Superior temporal gyrus (tissue), 1 donor: Measurements from ENCODE around the gene C17orf75.
"Not testable (repeated sequence)": the region's sequence is repeated elsewhere in the genome, so short reads cannot be mapped to it uniquely, and the experiment has no call there.

Source experiments
- DNase-seq: peaks from one replicate; pipeline ENCODE4 v3.0.0-alpha.2; 2016; ENCODE audit errors: extremely low spot score

The C17orf75 gene, protein sequence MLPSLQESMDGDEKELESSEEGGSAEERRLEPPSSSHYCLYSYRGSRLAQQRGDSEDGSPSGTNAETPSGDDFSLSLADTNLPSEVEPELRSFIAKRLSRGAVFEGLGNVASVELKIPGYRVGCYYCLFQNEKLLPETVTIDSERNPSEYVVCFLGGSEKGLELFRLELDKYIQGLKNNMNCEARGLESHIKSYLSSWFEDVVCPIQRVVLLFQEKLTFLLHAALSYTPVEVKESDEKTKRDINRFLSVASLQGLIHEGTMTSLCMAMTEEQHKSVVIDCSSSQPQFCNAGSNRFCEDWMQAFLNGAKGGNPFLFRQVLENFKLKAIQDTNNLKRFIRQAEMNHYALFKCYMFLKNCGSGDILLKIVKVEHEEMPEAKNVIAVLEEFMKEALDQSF

DNA sequence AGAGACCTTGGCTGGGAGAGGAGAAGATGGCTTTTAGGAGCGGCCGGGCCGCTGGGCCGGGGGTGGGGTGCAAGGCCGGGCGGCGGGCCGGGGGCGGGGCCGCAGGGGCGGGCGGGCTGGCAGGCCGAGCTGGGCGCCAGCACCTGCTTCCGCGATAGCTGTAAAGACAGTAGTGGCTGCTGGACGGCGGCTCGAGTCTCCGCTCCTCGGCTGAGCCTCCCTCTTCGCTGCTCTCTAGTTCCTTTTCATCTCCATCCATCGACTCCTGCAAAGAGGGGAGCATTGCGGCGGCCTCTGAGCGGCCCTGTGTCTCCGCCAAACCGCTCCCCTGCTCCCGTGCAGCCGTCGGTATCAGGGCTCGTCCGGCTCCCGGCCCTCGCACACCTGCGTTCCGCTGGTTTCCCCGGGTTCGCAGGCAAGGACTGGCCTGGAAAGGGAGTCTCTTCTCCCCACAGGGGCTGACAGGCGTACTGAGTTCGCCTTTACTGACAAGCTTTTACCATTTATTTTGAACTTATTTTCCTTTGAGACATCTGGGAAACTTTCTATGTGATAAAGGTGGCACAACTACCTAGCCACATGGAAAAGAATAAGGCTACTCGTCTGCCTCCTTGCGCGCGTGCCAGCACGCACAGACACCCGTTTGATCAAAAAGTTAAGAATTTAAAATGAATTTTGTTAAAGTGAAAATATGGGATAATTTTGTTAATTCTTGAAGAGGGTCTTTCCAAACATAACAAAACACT, at the start of gene C17orf75:
Gene C17orf75 (minus strand): TSS at position 317 of the 746 bp plus-strand sequence. CDS start 34 bp downstream, at position 283.
- peak; percentile 83 for DNase-seq

DNA sequence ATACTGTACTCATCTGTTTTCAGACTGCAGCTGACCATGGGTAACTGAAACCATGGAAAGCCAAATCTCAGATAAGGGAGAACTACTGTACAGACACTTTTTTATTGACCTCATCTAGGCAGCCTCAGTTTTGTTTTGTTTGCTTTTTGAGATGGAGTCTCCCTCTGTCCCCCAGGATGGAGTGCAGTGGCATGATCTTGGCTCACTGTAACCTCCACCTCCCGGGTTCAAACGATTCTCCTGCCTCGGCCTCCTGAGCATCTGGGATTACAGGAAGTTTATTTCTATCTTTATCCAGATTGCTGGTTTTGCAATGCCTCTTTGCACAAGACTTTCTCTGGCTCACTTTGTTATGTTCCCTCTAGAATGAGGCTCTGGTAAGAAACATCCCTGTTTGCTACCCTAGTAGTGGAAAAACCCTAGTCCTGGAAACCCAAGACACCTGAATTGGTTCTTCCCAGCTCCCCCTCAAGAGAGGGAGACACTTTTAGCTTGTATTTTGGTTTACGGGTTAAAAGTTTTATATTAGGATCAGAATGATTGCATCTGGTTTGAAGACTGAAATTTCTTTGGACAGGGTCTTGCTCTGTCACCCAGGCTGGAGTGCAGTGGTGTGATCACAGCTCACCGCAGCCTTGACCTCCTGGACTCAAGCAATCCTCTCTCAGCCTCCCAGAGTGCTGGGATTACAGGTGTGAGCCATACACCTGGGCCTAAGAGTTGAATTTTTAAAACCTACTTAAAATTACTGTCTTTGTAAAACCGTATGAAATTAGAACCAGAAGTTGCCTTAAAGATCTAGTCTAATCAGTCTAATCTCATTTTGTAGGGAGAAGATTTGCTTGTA, 46.9 kb upstream of the C17orf75 start:
- no peak for DNase-seq

DNA sequence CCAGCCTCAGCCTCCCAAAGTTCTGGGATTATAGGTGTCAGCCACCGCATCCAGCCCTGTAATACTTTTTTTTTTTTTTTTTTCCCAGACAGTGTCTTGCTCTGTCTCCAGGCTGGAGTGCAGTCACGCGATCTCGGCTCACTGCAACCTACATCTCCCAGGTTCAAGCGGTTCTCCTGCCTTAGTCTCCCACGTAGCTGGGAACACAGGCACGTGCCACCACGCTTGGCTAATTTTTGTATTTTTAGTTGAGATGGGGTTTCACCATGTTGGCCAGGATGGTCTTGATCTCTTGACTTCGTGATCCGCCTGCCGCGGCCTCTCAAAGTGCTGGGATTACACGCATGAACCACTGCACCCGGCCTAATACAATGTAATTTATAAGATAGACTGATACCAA, 46.2 kb upstream of the C17orf75 start:
- not testable (repeated sequence) for DNase-seq

DNA sequence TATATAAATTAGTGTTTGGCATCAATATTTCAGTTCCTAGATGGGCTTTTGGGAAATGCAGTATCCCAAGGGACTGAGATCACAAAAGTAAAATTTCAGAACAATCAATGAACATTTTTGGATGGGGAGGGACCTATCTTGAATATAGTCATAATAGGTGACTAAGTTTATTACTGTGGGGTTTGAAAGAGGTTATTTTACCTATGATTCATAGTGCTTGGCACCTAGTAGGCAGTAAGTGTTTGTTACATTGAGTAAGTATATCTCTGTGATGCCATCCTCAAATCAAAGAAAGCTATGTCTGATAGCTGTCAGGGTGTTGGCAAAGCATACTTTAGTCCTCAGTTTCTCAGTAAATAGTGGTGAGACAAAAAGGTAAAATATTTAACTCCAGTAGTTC, 44.9 kb upstream of the C17orf75 start:
- no peak for DNase-seq

DNA sequence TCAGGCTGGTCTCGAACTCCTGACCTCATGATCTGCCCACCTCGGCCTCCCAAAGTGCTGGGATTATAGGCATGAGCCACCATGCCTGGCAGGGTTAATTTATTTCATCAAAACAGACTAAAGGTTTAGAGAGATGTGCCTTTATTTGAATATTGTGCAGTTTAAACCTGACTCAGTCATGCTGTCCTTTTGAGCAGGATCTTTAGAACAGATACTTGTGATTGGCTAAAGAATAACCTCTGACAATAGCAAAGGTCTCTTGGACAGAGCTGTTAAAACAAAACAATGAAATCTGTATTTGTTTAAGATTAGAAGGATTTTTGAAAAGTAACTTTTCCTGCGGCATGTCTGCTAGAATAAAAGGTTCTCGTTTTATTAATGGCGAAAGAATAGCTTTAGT, 44.0 kb upstream of the C17orf75 start:
- DNase-seq: no peak

DNA sequence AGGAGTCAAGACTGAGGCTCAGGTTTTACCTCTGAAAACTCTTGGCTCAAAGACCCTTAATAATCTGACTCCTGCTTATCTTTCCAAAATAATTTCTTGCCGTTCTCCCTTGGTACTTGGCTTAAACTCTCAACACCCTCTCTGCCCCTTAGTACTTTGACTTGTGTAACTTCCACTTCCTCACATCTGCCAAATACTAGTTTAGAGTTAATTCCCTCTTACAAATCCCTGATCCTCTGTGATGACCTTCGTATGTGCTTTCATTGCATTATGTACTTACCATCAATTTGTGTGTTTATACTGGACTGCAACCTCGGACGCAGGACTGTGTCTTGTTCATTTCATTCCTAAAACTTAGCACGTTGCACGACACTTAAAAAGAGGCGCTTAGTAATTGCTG, 43.1 kb upstream of the C17orf75 start:
- no peak for DNase-seq

DNA sequence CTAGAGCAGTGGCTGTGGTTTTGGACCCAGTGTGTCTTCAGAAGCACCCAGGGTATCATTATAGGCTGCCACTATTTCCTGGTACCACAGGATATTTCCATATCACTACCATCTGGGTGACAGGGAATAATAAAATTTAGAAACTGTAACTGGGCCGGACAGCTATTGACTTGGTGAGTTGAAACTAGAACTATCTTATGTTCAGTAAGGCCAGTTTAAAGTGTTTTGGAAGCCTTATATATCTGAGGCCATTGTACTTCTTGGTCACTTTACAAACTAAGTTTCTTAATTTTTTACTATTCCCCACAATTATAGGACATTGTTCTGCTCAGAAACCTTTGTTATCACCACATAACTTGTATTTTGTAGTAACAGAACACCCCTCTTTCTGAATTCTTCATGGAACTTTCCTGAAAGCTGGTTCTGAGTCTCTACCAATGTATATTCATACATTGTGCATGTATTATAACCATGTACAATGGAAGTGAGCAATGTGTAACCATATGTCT, 42.0 kb upstream of the C17orf75 start:
- no peak for DNase-seq

DNA sequence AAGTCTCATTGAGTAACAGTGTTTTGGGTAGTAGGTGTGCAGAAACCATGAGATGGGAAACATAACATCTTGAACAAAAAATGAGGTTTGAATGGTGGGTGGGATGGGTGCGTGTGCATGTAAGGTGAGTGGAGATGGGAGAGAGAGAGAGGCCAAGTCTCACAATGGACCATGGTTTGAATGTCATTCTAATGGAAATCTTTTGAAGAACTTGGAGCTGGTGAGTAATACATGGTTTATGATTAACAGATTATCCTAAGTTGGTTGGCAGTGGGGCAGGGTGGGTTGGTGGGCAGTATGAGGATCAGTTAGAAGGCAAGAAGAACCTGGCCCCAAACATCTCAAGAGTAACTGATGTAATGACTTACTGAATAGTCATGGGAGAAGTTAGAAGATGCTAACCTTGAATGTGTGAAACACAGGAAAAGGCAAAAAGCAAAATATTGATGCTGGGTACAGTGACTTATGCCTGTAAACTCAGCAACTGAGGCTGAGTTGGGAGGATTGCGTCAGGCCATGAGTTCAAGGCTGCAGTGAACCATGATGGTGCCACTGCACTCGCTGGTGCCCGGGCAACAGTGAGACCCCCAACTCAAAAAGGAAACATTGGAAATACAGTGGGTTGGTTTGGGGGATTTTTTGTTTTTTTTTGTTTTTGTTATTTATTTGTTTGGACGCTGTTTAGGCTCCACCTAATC, 40.7 kb upstream of the C17orf75 start:
- DNase-seq: no peak

DNA sequence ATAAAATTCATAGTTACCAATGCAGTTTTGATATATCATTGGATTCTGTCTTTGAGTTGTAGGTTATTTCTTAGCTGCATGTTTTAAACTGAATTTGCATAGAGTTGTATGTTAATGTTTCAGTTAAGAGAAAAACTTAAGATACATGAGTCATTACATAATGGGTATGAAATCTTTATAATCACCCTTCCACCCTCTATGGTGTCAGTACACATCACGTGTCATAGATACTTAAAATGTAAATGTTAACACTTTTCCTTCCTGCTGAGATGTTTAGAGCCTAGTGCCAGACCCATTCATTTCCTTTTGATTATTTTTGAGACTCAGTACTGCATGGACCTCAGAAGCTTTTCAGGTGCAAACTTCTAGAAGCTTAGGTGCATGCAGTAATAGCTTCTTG, 28.5 kb upstream of the C17orf75 start:
- no peak for DNase-seq

DNA sequence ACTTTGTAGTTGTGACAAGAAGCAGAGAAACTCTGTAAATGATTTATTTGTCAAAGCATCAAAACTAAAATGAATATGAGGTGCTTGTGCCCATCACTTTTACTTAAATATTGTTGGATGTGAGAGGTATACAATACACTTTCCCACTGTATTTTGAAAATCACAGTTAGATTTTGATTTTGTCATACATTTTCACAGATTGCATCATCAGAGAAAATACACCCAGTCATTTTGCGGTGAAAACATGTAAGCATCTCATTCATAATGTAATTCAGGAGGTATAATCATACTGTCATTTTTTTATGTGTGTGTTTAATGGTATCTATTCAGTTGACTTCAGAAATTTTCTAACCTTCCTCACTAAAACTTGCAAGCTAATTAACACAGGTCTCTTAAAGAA, 19.3 kb upstream of the C17orf75 start:
- no peak for DNase-seq

DNA sequence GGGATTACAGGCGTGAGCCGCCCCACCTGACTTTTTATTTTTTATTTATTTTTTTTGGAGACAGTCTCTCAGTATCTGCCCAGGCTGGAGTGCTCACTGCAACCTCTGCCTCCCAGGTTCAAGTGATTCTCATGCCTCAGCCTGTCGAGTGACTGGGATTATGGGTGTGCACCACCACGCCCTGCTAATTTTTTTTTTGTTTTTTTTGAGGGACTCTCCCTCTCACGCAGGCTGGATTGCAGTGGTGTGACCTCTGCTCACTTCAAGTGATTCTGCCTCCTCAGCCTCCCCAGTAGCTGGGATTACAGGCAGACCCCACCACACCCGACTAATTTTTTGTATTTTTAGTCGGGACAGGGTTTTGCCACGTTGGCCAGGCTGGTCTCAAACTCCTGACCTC, 15.6 kb upstream of the C17orf75 start:
- no peak for DNase-seq

DNA sequence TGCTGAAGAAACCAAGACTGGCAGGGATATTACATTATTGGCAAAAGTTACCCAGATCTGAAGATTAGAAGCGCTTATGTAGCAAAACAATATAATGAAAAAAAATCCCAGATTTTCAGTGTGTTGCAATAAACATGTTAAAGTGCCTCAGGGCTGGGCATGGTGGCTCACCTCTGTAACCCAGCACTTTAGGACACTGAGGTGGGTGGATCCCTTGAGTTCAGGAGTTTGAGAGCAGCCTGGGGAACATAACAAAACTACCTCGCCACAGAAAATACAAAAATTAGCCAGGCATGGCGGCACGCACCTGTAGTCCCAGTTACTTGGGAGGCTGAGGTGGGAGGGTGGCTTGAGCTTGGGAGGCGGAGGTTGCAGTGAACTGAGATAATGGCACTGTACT, 14.8 kb upstream of the C17orf75 start:
- DNase-seq: no peak

DNA sequence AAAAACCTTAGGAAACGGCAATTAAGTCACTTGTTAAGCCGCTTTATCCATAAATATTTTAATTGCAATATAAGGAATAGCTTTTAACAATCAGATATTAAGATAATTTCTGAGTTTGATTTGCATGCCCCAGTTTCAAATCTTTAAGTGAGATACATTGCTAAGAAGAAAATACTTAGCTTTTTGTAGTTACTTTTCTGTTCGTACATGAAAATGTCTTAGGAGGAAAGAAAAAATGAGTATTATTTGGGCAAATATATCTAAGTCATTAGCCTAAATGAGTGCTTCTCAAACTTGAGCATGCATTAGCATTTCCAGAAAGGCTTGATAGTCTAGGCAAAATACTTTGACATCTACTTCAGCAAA, 14.4 kb upstream of the C17orf75 start:
- DNase-seq: no peak

DNA sequence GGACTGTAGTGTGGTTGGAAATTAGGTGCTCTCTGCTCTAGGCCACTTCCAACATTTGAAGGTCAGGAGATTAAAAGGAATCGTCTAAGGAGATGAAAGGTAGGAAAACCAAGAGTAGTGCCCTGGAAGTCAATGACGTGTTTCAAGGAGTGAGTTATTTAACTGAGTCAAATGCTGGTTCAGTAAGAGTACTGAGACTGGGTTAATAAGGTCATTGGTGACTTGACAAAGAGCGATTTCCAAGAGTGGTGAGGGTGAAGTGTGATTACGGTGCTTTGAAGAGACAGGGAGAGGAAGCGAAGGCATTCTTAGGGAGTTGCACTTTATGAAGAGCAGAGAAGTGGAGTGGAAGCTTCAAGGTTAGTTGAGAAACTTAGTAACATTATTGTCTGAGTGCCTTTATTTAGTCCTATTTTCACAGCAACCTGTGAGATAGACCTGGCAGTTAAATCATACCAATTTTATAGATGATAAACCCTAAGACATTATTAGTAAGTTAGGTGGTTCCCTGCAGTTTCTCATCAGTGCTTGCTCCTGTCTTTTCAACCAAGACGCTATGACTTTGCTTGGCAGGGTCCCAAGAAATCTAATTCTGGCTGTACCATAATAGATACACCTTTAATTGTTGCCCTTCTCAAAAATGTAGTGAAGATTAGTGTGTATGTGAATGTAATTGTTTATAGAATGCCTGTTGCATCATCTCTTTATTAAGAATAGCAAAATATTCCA, 13.8 kb upstream of the C17orf75 start:
- no peak for DNase-seq

DNA sequence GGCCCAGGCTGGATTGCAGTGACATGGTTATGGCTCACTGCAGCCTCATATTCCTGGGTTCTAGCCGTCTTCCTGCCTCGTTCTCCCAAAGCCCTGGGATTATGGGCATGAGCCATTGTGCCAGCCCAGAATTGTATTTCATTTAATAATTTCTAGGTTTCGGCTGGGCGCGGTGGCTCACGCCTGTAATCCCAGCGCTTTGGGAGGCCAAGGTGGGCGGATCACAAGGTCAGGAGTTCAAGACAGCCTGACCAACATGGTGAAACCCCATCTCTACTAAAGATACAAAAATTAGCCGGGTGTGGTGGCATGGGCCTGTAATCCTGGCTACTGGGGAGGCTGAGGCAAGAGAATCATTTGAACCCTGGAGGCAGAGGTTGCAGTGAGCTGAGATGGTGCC, 10.8 kb upstream of the C17orf75 start:
- not testable (repeated sequence) for DNase-seq

DNA sequence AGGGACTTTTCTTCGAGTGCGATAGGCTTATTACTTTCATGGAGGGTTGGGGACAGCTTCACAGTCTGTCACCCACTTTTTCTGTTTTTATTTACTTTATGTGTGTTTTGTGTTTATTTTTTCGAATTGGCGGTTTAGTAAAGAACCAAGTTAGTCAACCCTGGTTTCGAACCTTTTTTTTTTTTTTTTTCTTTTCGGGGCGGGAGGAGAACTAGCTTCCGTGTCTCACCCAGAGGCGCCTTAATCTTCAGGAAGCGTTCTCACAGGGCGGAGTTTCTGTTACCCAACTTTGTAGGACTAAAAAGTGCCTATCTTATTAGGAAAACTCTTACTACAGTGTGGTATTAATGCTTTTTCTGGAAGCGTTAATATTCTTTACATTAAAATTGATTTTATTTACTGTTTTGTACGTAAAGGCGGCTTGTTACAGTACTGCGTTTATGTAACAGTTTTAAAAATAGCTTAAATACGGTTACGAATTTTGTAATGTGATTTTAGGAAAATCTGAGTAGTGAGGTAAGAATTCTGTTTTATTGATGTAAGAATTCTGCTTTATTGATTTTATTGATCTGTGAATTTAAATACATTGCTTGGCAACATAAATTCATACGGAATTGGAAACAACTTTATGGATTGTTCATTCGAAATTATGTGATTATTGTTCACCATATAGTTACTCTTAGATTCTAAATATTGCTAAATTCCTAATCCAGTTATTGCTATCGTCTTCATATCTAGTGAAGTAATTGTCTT, 8.9 kb upstream of the C17orf75 start:
- peak; percentile 58 for DNase-seq

DNA sequence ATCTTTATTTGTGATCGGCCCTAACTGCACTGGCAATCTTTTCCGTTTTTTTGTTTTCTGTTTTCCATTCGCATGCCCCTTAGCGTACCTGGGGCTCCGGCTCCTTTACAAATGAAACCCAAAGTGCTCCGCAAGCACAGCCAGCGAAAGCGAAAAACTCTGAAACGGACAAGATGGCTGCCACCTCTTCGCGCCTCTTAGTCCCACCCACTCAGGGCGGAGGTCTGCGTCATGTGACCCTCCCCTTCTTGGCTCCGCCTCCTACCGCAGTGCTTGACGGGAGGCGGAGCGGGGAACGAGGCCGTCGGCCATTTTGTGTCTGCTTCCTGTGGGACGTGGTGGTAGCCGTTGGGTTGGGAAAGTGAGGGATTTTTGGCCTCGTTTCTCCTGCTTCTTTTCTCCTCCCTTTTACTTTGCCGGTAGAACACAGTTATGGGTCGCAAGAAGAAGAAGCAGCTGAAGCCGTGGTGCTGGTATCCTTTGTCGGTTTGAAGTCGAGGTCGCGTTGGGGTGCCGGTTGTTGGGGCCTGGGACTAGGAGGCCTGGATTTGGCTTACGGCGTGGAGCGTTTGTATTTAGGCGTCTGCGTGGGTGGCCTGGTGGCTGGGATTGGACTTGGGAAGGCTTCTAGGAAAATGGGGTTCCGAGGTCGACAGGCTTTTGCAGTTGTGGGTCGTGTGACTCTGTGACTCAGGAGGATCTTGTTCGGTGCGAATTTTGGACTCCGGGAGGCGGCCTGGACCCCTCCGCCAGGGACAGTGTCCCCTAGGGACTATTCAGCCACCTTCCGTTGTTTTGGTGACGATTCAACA, 8.1 kb upstream of the C17orf75 start, which contains the start of gene ZNF207:
Gene ZNF207 (plus strand): TSS at position 304 of the 812 bp plus-strand sequence. CDS start 129 bp downstream, at position 433.
- peak; percentile 99 for DNase-seq

DNA sequence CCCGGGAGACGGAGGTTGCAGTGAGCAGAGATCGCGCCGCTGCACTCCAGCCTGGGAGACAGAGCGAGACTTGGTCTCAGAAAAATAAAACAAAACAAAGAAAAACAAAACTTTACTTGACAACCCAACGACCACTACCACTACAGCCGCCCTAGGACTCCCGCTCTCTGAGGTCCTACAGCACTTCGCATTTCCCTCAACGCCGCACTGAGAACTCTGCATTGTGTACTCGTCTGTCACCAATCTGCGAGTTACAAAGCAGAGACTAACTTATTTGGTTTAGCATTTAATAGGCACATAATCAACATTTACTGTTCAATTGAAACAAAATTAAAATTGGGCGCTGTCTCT, 7.5 kb upstream of the C17orf75 start:
- DNase-seq: no peak

DNA sequence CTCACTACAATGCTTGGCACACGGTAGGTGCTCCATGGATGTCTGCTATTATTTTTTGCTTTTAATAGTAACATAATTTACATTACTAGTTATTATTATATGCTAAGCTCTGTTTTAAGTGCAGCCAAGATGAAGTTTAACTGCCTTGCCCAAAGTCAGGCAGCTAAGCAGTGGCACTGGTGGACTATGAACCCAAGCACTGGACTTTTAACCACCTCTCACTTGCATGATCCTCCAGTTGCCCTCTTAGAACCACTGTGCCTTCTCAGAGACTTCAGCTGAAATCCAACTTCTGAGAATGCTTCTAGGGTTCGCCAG, 6.5 kb upstream of the C17orf75 start:
- no peak for DNase-seq
